HEK293 (cell line): Measurements from ENCODE around the gene LIMA1.

ENCODE experiments used
- CTCF ChIA-PET: fragments of 350-600 bp; formaldehyde crosslinking; extraction: SDS; loops from one replicate; lab custom pipeline; 2021; ENCODE audit warnings: antibody characterized with exemption; lab: Yijun Ruan, JAX
- POLR2A ChIA-PET: fragments of 300-600 bp; formaldehyde crosslinking; extraction: SDS; loops from one replicate; lab custom pipeline; 2020; ENCODE audit warnings: antibody characterized with exemption, inconsistent platforms; lab: Yijun Ruan, JAX
- H3K27ac ChIP-seq: fragments of 200-500 bp; sonication (Bioruptor generic); 2 replicates; pipeline ENCODE4 v1.5.1; 2014; ENCODE audit warnings: low read depth, low read length, control low read depth, inconsistent platforms; ENCODE audit errors: extremely low read depth
- H3K36me3 ChIP-seq, 2 experiments: fragments of 200-500 bp in 1 of 2; sonication (Bioruptor generic) in 1 of 2; 1 replicate in 1 of 2; 2 replicates in 1 of 2; pipeline ENCODE4 v1.5.1; 2014 to 2017; ENCODE audit warnings: inconsistent platforms in 2 of 2, low read length in 2 of 2; ENCODE audit not compliant: control insufficient read depth in 2 of 2, insufficient read depth in 1 of 2
- H3K4me1 ChIP-seq: fragments of 200-500 bp; sonication (Bioruptor generic); 2 replicates; pipeline ENCODE4 v1.5.1; 2014; ENCODE audit warnings: mild to moderate bottlenecking, low read length, inconsistent platforms; ENCODE audit not compliant: control insufficient read depth, insufficient read depth
- H3K4me3 ChIP-seq: 2 replicates; pipeline ENCODE4 v1.5.1; 2011; ENCODE audit warnings: low read depth, mild to moderate bottlenecking, control low read depth, low read length, moderate library complexity
- H3K9me3 ChIP-seq: fragments of 200-500 bp; sonication (Bioruptor generic); 2 replicates; pipeline ENCODE4 v1.5.1; 2014; ENCODE audit warnings: low read depth, low read length, inconsistent platforms; ENCODE audit not compliant: control insufficient read depth, insufficient read depth
- KLF16 ChIP-seq: fragments of 450-650 bp; formaldehyde crosslinking; IDR thresholded peaks from 2 replicates; pipeline ENCODE4 v1.5.1; 2017; ENCODE audit warnings: missing biosample characterization, missing genetic modification characterization
- PBX3 ChIP-seq: sonication (generic); formaldehyde crosslinking; IDR thresholded peaks from 2 replicates; pipeline ENCODE4 v1.8.1; 2022; ENCODE audit warnings: mild to moderate bottlenecking, moderate library complexity, missing genetic modification reagents
- TSHZ1 ChIP-seq: fragments of 450-650 bp; formaldehyde crosslinking; IDR thresholded peaks from 2 replicates; pipeline ENCODE4 v1.5.1; 2016; ENCODE audit warnings: missing biosample characterization, missing genetic modification characterization, borderline replicate concordance
- YY2 ChIP-seq: fragments of 450-650 bp; formaldehyde crosslinking; IDR thresholded peaks from 2 replicates; pipeline ENCODE4 v1.5.1; 2016; ENCODE audit warnings: missing biosample characterization, missing genetic modification characterization
- ZBTB20 ChIP-seq: fragments of 450-650 bp; formaldehyde crosslinking; IDR thresholded peaks from 2 replicates; pipeline ENCODE4 v1.5.1; 2016; ENCODE audit warnings: missing biosample characterization, missing genetic modification characterization
- ZNF148 ChIP-seq: fragments of 450-650 bp; formaldehyde crosslinking; IDR thresholded peaks from 2 replicates; pipeline ENCODE4 v1.5.0; 2017; ENCODE audit warnings: missing biosample characterization, missing genetic modification characterization, borderline replicate concordance
- ZNF175 ChIP-seq: fragments of 450-650 bp; formaldehyde crosslinking; IDR thresholded peaks from 2 replicates; pipeline ENCODE4 v1.5.1; 2016; ENCODE audit warnings: missing biosample characterization, missing genetic modification characterization
- ZNF214 ChIP-seq: fragments of 450-650 bp; formaldehyde crosslinking; IDR thresholded peaks from 2 replicates; pipeline ENCODE4 v1.5.1; 2017; ENCODE audit warnings: missing biosample characterization, mild to moderate bottlenecking, missing genetic modification characterization, borderline replicate concordance
- ZNF292 ChIP-seq: fragments of 450-650 bp; formaldehyde crosslinking; IDR thresholded peaks from 2 replicates; pipeline ENCODE4 v1.5.1; 2016; ENCODE audit warnings: low read depth, missing biosample characterization, missing genetic modification characterization, borderline replicate concordance
- ZNF391 ChIP-seq: fragments of 450-650 bp; formaldehyde crosslinking; IDR thresholded peaks from 2 replicates; pipeline ENCODE4 v1.5.1; 2016; ENCODE audit warnings: low read depth, missing biosample characterization, missing genetic modification characterization, borderline replicate concordance
- ZNF521 ChIP-seq: fragments of 450-650 bp; formaldehyde crosslinking; IDR thresholded peaks from 2 replicates; pipeline ENCODE4 v1.5.1; 2017; ENCODE audit warnings: missing biosample characterization, mild to moderate bottlenecking, missing genetic modification characterization
- ZNF585B ChIP-seq: fragments of 450-650 bp; formaldehyde crosslinking; IDR thresholded peaks from 2 replicates; pipeline ENCODE4 v1.5.1; 2016; ENCODE audit warnings: missing biosample characterization, missing genetic modification characterization
- ZNF658 ChIP-seq: fragments of 450-650 bp; formaldehyde crosslinking; IDR thresholded peaks from 2 replicates; pipeline ENCODE4; 2016; ENCODE audit warnings: missing biosample characterization, missing genetic modification characterization
- ZSCAN16 ChIP-seq: fragments of 450-650 bp; formaldehyde crosslinking; IDR thresholded peaks from 2 replicates; pipeline ENCODE4 v1.5.1; 2016; ENCODE audit warnings: missing biosample characterization, missing genetic modification characterization
- TF ChIP-seq, protein P1 (sequence below): fragments of 450-650 bp; formaldehyde crosslinking; IDR thresholded peaks from 2 replicates; pipeline ENCODE4 v1.5.1; 2016; ENCODE audit warnings: missing biosample characterization, missing genetic modification characterization
- TF ChIP-seq, protein P2 (sequence below): fragments of 450-650 bp; formaldehyde crosslinking; IDR thresholded peaks from 2 replicates; pipeline ENCODE4 v1.5.1; 2016; ENCODE audit warnings: missing biosample characterization, missing genetic modification characterization

Gene LIMA1

DNA sequence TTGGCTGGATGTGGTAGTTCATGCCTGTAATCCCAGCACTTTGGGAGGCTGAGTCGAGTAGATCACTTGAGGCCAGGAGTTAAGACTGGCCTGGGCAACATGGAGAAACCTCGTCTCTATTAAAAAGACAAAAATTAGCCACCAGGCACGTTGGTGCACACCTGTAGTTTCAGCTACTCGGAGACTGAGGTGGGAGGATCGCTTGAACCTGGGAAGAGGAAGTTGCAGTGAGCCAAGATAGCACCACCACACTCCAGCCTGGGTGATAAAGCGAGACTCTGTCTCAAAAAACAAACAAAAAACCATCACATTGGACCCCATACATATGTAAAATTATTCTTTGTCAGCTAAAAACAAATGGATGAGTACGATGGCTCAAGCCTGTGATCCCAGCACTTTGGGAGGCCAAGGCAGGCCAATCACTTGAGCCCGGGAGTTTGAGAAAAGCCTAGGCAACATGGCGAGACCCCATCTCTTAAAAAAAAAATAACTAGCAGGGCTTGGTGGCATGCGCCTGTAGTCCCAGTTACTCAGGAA lies 43.9 kb downstream of the LIMA1 start:
- Histone ChIP-seq H3K4me1 (peaks cover 15% of the 10 kb centered on the region), H3K36me3 (no peaks in the 10 kb centered on the region; a peak in 1 of 3 replicates), H3K4me3 (no peak overlapping the region), H3K27ac (no peak overlapping the region), H3K9me3 (no peaks in the 10 kb centered on the region)
- CTCF ChIA-PET = no interaction called here
- POLR2A ChIA-PET = no interaction called here
- TF ChIP-seq PBX3 = no peak
- TF ChIP-seq ZNF148 (tag by site-specific recombination) = no peak
- TF ChIP-seq ZNF391 (tag by site-specific recombination) = no peak
- TF ChIP-seq ZNF658 = no peak
- no peak for TF ChIP-seq ZNF214 (tag by site-specific recombination)
- TF ChIP-seq, protein P1, sequence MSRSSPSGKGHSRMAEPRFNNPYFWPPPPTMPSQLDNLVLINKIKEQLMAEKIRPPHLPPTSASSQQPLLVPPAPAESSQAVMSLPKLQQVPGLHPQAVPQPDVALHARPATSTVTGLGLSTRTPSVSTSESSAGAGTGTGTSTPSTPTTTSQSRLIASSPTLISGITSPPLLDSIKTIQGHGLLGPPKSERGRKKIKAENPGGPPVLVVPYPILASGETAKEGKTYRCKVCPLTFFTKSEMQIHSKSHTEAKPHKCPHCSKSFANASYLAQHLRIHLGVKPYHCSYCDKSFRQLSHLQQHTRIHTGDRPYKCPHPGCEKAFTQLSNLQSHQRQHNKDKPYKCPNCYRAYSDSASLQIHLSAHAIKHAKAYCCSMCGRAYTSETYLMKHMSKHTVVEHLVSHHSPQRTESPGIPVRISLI (tag by site-specific recombination) = no peak
- no peak for TF ChIP-seq ZNF585B
- TF ChIP-seq ZNF521 (tag by site-specific recombination) = no peak
- no peak for TF ChIP-seq ZNF175 (tag by site-specific recombination)
- TF ChIP-seq ZSCAN16 (tag by site-specific recombination) = no peak
- TF ChIP-seq, protein P2, sequence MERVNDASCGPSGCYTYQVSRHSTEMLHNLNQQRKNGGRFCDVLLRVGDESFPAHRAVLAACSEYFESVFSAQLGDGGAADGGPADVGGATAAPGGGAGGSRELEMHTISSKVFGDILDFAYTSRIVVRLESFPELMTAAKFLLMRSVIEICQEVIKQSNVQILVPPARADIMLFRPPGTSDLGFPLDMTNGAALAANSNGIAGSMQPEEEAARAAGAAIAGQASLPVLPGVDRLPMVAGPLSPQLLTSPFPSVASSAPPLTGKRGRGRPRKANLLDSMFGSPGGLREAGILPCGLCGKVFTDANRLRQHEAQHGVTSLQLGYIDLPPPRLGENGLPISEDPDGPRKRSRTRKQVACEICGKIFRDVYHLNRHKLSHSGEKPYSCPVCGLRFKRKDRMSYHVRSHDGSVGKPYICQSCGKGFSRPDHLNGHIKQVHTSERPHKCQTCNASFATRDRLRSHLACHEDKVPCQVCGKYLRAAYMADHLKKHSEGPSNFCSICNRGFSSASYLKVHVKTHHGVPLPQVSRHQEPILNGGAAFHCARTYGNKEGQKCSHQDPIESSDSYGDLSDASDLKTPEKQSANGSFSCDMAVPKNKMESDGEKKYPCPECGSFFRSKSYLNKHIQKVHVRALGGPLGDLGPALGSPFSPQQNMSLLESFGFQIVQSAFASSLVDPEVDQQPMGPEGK = no peak
- no peak for TF ChIP-seq KLF16 (tag by site-specific recombination)
- TF ChIP-seq YY2 (tag by site-specific recombination) = no peak
- TF ChIP-seq TSHZ1 (tag by site-specific recombination) = no peak
- TF ChIP-seq ZBTB20 = no peak
- TF ChIP-seq ZNF292 (tag by site-specific recombination) = no peak
